PC-9 (cell line): ENCODE measurements around the gene TCF4. TPM values are rescaled to one million over a fixed set of nuclear protein-coding genes. Genes with fewer than 3 reads are reported as not detected.

Experiments used
- BruUV-seq: library from RNA; stranded (reverse); fragments of 400-500 nt; replicated peaks from 2 replicates; lab custom pipeline; 2021; lab: Mats Ljungman, UMichigan
- CTCF ChIA-PET: fragments of 300-600 bp; sonication (Branson Sonifier 250); formaldehyde crosslinking; loops from one replicate; lab custom pipeline; 2022; ENCODE audit warnings: antibody characterized with exemption; lab: Charles Lee
- POLR2A ChIA-PET: fragments of 300-600 bp; sonication (Branson Sonifier 250); formaldehyde crosslinking; loops from one replicate; lab custom pipeline; 2022; ENCODE audit warnings: antibody characterized with exemption; ENCODE audit not compliant: unreplicated experiment; lab: Charles Lee
- DNase-seq, 2 experiments: peaks; one replicate each; pipeline versions ENCODE4 v3.0.0 to v3.0.0-alpha.2; 2015 to 2022; ENCODE audit warnings: mixed read lengths in 1 of 2
- H2AFZ ChIP-seq: fragments of 200-600 bp; sonication (generic); 2 replicates; pipeline ENCODE4 v1.8.1; 2017; ENCODE audit warnings: antibody characterized with exemption
- H3F3A ChIP-seq: fragments of 200-600 bp; sonication (generic); 2 replicates; pipeline ENCODE4 v1.8.1; 2017; ENCODE audit warnings: antibody characterized with exemption, mild to moderate bottlenecking, low read depth; ENCODE audit not compliant: insufficient read depth
- H3K27ac ChIP-seq: fragments of 200-600 bp; sonication (generic); 2 replicates; pipeline ENCODE4 v1.6.1; 2016; ENCODE audit warnings: mixed run types
- H3K27me3 ChIP-seq: fragments of 200-600 bp; sonication (generic); 2 replicates; pipeline ENCODE4 v1.6.1; 2016; ENCODE audit warnings: low read depth, mixed run types; ENCODE audit not compliant: insufficient read depth
- H3K36me3 ChIP-seq: fragments of 200-600 bp; sonication (generic); 2 replicates; pipeline ENCODE4 v1.6.1; 2016; ENCODE audit warnings: low read depth, mixed run types
- H3K4me1 ChIP-seq: fragments of 200-600 bp; sonication (generic); replicated peaks from 2 replicates; pipeline ENCODE4 v1.6.1; 2016; ENCODE audit warnings: mixed run types; ENCODE audit not compliant: insufficient read depth
- H3K4me2 ChIP-seq: fragments of 200-600 bp; sonication (generic); 2 replicates; pipeline ENCODE4 v1.6.1; 2017; ENCODE audit warnings: mixed run types
- H3K4me3 ChIP-seq: fragments of 200-600 bp; sonication (generic); 2 replicates; pipeline ENCODE4 v1.6.1; 2016; ENCODE audit warnings: mixed run types
- H3K79me2 ChIP-seq: fragments of 200-600 bp; sonication (generic); 2 replicates; pipeline ENCODE4 v1.6.1; 2017; ENCODE audit warnings: low read depth, mixed run types
- H3K9me2 ChIP-seq: fragments of 200-600 bp; sonication (generic); 2 replicates; pipeline ENCODE4 v1.8.1; 2017; ENCODE audit warnings: mild to moderate bottlenecking; ENCODE audit not compliant: insufficient read depth
- H3K9me3 ChIP-seq: fragments of 200-600 bp; sonication (generic); 2 replicates; pipeline ENCODE4 v1.8.1; 2016; ENCODE audit warnings: low read depth; ENCODE audit not compliant: insufficient read depth
- H4K20me1 ChIP-seq: fragments of 200-600 bp; sonication (generic); 2 replicates; pipeline ENCODE4 v1.8.1; 2017; ENCODE audit not compliant: insufficient read depth
- EZH2 ChIP-seq: fragments of 200-600 bp; sonication (generic); IDR thresholded peaks from 2 replicates; pipeline ENCODE4 v1.8.0; 2017; ENCODE audit warnings: antibody characterized with exemption, low read depth
- intact Hi-C: fragments of 100-400 bp; cut with micrococcal nuclease; formaldehyde crosslinking; loops from one replicate; pipeline ENCODE4 v1.10.0; 2022; ENCODE audit not compliant: unreplicated experiment
- total RNA-seq: library from RNA; stranded (reverse); gene quantifications from 2 replicates; pipeline ENCODE4 v1.2.3, GENCODE V29; 2021
- TF ChIP-seq, protein P1 (sequence below): fragments of 200-600 bp; sonication (generic); conservative IDR thresholded peaks from 2 replicates; pipeline ENCODE4 v1.6.1; 2017; ENCODE audit warnings: mixed run types, antibody characterized with exemption, mild to moderate bottlenecking, moderate library complexity

TCF4 gene
- total RNA-seq, 1 experiment from 2014 or later: 0.74 TPM

DNA sequence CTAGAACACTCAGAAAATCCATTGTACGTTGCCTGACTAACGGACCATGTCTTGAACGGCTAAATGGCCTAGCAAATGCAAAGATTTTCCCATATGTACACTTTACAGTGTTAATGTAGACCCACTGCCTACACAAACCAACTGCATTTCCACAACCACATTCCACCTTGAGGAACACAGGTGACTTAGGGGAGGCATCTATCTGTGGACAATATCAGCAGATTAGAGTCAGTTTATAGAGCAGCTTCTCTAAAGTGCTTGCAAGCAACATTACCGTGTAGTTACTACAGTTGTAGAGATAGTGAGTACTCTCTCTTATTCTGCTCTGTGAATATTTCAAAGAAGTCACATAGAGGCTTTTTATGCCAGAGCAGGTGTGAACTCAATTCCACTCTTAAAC is 139.6 kb downstream of the TCF4 start:
- no TSS peak for BruUV-seq
- Histone ChIP-seq H3K9me2 (no peaks in the 10 kb centered on the region), H3K4me1 (no peaks in the 10 kb centered on the region), H3K27me3 (no peaks in the 10 kb centered on the region), H3K4me3 (no peak overlapping the region), H3F3A (no peaks in the 10 kb centered on the region), H3K4me2 (no peak overlapping the region), H4K20me1 (no peaks in the 10 kb centered on the region), H3K79me2 (no peaks in the 10 kb centered on the region), H2AFZ (no peak overlapping the region), H3K27ac (no peak overlapping the region), H3K36me3 (no peaks in the 10 kb centered on the region), H3K9me3 (peaks cover 7% of the 10 kb centered on the region; the same call in 1 of the 2 replicates)
- POLR2A ChIA-PET: no interaction called here
- DNase-seq: no peak
- TF ChIP-seq, protein P1, sequence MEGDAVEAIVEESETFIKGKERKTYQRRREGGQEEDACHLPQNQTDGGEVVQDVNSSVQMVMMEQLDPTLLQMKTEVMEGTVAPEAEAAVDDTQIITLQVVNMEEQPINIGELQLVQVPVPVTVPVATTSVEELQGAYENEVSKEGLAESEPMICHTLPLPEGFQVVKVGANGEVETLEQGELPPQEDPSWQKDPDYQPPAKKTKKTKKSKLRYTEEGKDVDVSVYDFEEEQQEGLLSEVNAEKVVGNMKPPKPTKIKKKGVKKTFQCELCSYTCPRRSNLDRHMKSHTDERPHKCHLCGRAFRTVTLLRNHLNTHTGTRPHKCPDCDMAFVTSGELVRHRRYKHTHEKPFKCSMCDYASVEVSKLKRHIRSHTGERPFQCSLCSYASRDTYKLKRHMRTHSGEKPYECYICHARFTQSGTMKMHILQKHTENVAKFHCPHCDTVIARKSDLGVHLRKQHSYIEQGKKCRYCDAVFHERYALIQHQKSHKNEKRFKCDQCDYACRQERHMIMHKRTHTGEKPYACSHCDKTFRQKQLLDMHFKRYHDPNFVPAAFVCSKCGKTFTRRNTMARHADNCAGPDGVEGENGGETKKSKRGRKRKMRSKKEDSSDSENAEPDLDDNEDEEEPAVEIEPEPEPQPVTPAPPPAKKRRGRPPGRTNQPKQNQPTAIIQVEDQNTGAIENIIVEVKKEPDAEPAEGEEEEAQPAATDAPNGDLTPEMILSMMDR: no peak
- no peak for TF ChIP-seq EZH2
- CTCF ChIA-PET: no interaction called here
- intact Hi-C loops: no loop called here

DNA sequence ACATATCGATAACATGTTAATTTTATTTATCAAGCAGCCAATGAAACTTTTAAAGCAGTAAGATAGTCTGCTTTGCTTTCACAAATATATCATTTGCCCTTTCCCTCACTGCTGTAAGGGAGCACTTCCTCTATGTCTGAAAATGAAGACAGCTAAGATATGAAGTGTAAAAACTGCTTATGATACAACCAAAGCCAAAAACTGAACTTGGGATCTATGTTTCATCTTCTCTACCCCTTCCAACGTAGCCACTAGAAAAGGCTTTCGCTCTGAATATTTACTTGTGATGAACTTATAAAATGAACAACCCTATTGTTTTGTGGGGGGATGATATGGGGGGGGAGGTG is 140.3 kb downstream of the TCF4 start:
- ChIA-PET POLR2A (no interaction called here), CTCF (no interaction called here)
- no TSS peak for BruUV-seq
- H3K4me3 ChIP-seq: no peak overlapping the region
- no peaks in the 10 kb centered on the region for H3K4me1 ChIP-seq
- no peaks in the 10 kb centered on the region for H3K27me3 ChIP-seq
- no peak overlapping the region for H3K4me2 ChIP-seq
- intact Hi-C loops: no loop called here
- H4K20me1 ChIP-seq: no peaks in the 10 kb centered on the region
- H3K79me2 ChIP-seq: no peaks in the 10 kb centered on the region
- H3F3A ChIP-seq: no peaks in the 10 kb centered on the region
- no peak for TF ChIP-seq EZH2
- TF ChIP-seq, protein P1: no peak
- DNase-seq: no peak
- H2AFZ ChIP-seq: no peak overlapping the region
- H3K9me2 ChIP-seq: no peaks in the 10 kb centered on the region
- H3K27ac ChIP-seq: no peak overlapping the region
- no peaks in the 10 kb centered on the region for H3K36me3 ChIP-seq
- H3K9me3 ChIP-seq: peaks cover 7% of the 10 kb centered on the region; the same call in 1 of the 2 replicates

DNA sequence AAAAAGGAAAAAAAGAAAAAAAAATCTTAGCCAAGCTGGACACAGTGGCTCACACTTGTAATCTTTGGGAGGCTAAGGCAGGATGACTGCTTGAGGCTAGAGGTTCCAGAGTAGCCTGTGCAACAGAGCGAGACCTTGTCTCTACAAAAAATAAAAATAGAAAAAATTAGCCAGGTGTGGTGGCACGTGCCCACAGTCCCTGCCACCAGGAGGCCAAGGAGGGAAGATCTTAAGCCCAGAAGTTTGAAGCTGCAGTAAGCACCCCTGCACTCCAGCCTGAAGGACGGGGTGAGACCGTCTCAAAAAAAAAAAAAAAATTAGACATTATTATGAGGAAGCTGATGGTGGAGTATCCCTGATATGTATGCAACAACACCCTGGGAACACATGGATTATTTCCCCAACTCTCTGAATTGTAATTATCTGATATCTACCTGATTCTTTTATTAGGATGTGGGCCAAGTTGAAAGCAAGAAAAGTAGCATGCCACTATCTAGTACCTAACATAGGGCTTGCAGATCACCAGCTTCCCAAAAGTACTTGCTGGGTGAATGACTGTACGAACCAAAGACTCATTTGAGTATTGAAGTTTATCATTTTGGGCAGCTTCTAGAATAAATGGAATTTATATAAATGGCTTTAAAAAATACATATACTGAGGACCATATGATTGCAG is 140.9 kb downstream of the TCF4 start:
- H3K36me3 ChIP-seq: no peaks in the 10 kb centered on the region
- no peak for DNase-seq
- H3K4me3 ChIP-seq: no peak overlapping the region
- intact Hi-C loops: no loop called here
- H3K27ac ChIP-seq: no peak overlapping the region
- ChIA-PET CTCF (no interaction called here), POLR2A (no interaction called here)
- H3K27me3 ChIP-seq: no peaks in the 10 kb centered on the region
- H3K4me1 ChIP-seq: no peaks in the 10 kb centered on the region
- H3F3A ChIP-seq: no peaks in the 10 kb centered on the region
- H3K9me3 ChIP-seq: peaks cover 7% of the 10 kb centered on the region; the same call in 1 of the 2 replicates
- TF ChIP-seq EZH2: no peak
- TF ChIP-seq, protein P1: no peak
- H3K4me2 ChIP-seq: no peak overlapping the region
- H3K79me2 ChIP-seq: no peaks in the 10 kb centered on the region
- H3K9me2 ChIP-seq: no peaks in the 10 kb centered on the region
- no peaks in the 10 kb centered on the region for H4K20me1 ChIP-seq
- no peak overlapping the region for H2AFZ ChIP-seq
- no TSS peak for BruUV-seq
